Measurements from ENCODE around the gene KTI12.
"Not testable (repeated sequence)": the region's sequence is repeated elsewhere in the genome, so short reads cannot be mapped to it uniquely, and the experiment has no call there.

KTI12 gene

DNA sequence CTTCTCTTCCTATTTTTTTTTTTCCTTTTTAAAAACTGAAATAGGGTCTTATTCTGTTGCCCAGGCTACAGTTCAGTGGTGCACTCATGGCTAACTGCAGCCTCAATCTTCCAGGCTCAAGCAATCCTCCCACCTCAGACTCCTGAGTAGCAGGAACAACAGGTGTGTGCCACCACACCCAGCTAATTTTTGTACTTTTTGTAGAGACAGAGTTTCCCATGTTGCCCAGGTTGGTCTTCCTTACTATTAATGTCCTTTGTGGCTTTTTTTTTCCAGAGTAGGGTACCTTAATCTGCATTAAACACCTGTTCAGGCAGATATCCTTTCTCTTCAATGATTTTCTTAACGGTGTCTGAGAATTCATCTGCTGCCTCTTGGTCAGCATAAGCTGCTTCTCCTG lies 4.3 kb upstream of the KTI12 start:
- no peak for DNase-seq

- no peak for DNase-seq
Observed at GRCh38 chr1:52037402-52037814, 3.8 kb upstream of the KTI12 start.

DNA sequence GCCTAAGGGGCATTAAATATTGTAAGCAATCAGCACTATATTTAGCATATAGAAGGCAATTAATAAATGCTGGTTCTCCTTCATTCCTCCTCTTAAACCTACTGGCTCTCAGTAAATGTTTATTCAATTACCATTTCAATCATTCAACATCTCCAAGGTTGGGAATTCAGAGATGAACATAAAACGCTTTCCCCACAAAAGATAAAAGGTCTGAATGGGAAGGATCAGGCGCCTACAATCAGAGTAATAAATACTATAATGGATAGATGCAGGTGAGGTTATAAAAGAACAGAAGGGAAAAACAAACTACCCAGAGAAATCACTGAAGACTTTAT lies 407 bp upstream of the KTI12 start:
- no peak for DNase-seq

DNA sequence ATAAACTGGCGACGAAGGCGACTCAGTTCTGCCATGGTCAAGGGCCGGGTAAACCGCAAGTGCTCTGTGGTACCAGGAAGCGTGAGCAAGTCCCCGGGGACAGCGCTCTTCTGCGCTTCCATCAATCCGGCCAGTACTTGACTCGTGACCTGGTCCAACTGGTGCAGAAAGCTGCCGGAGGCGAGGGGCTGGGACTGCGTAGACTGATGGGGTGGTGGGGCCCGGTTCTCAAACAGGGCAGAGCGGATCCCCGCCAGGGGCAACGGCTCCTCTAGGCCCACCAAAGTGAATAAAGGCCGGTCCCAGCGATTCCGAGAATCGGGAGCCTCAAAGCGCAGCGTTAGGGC lies 852 bp downstream of the KTI12 start:
- DNase-seq: no peak

DNA sequence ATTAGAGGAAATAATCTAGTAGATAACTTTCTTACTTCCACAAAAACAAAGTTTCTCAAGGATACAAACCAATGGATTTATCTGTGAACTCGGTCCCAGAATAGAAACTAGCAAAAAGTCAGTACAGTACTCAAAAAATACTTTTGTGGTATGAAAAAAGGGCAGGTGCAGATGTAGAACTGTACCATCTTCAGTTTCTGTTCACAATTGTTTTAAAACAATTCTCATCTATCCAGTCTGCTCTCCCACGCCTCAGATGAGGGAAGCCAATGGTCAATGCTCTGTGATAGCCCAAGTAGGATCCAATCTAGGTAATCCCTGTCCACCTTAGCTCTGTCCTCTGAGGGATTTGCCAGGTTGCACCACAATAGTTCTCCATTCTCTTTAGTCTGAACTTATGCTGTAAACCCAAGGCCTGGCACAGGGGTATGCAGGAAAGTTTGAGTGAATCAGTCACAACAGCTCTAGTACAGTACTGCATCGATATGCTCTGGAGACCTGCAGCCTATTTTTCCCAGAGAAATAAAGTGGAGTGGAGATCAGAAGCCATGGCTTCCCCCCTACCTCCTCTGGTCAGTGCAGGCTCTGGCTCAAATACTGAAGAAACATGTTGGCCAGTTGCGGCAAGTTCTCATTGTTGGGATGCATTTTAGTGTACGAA lies 1.4 kb downstream of the KTI12 start:
- no peak for DNase-seq

GRCh38 chr1:52028839-52029238 lies 4.8 kb downstream of the KTI12 start:
- DNase-seq: not testable (repeated sequence)

DNA sequence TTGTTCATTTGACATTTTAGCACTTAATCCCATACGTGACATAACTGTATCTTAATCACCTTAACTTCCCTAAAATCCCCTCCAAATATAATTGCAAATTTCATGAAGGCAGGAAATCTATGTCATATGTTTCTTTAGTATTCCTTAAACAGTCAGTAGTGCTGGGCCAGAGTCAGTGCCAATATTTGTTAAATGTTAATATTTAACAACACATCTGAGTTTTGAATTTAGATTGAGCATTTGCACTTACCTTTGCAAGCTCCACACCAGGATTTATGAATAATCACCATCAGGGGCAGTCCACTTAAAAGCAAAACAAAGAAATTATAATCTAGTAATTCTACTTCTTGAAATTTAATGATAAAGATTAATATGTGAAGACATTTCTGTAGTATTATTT lies 5.3 kb downstream of the KTI12 start:
- no peak for DNase-seq

GRCh38 chr1:52026278-52026677 lies 7.3 kb downstream of the KTI12 start:
- no peak for DNase-seq

DNA sequence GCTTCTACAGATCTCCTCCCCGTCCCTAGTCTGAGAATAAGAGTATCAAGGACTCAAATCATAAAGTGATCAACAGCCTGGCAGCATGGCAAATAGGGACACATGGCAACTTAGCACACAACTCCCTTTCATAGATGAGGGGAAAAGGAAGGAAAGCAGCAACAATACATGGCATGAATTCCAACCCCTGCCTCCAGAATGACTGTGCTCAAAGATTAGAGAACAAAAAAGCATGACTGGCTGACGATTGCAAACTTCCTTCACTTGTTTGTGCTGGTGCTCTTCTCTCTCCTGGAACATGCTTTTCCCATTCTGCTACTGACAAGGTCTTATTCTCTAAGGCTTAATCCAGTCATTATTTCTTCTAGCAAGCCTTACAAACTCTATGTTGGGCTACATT lies 11.5 kb downstream of the KTI12 start:
- no peak for DNase-seq

DNA sequence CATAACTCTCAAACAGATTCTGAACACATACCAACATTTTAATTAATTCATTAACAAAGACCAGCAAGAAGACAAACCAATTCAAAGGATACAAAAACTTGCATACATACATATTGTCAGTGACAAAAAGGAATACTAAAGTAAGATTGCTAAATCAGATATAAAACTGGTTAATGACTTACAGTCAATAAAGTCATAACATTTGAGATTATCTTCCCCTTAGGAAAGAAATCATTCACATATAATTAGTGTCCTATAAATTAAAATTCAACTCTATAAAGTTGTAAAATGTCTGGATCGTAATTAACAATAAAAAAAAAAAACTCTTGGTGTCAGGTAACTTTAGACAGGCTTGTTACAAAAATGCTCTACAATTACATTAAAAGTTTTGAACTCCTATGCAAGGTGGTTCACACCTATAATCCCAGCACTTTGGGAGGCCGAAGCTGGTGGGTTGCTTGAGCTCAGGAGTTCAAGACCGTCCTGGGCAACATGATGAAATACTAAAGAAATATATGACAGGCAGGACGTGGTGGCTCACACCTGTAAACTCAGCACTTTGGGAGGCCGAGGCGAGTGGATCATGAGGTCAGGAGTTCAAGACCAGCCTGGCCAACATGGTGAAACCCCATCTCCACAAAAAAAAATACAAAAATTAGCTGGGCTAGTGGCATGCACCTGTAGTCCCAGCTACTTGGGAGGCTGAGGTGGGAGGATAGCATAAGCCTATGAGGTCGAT lies 25.4 kb downstream of the KTI12 start:
- DNase-seq: no peak

- no peak for DNase-seq
Observed at GRCh38 chr1:52007215-52008002, 26.2 kb downstream of the KTI12 start.

GRCh38 chr1:52006081-52006553 lies 27.5 kb downstream of the KTI12 start:
- not testable (repeated sequence) for DNase-seq

DNA sequence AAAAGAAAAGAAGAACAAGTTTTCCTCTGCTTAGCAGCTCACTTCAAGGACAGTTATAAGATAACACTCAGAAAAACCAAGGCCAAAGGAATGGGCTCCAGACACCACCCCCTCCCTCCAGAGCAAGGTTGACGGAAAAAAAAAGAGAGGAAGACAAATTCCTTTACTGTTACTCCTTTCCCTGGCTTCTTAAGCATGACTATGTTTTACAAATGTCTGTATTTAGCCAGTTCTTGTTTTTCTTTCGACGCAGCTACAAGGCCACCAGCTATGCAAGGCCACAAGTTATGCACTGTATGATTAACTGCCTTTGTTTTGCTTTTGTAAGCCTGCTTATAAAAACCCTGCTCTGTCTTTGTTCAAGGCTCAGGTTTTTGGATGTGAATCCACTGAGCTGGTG lies 28.1 kb downstream of the KTI12 start:
- DNase-seq: not testable (repeated sequence)

- DNase-seq: no peak
Observed at GRCh38 chr1:52003877-52004276, 29.7 kb downstream of the KTI12 start.

- DNase-seq: no peak
Observed at GRCh38 chr1:52002038-52002917, 31.3 kb downstream of the KTI12 start.

GRCh38 chr1:51998701-51999100 lies 34.9 kb downstream of the KTI12 start:
- DNase-seq: no peak

DNA sequence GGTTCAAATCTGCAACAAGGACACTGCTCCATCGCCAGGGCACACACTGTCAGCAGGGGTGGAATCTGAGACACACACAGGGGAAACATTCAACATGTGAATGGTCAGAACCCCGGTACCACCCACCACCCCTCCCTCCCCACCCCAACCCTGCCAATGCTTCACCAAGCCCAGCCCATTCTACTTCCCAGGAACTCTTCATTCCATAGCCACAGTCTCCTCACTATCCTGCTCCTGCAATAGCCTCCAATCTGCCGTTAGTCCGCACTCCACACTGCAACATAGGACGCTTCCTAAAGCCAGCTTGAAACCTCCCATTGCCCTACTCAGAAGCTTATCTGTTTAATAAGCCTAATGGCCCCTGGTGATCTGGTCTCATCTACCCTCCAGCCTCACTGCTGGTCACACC lies 35.6 kb downstream of the KTI12 start:
- no peak for DNase-seq

DNA sequence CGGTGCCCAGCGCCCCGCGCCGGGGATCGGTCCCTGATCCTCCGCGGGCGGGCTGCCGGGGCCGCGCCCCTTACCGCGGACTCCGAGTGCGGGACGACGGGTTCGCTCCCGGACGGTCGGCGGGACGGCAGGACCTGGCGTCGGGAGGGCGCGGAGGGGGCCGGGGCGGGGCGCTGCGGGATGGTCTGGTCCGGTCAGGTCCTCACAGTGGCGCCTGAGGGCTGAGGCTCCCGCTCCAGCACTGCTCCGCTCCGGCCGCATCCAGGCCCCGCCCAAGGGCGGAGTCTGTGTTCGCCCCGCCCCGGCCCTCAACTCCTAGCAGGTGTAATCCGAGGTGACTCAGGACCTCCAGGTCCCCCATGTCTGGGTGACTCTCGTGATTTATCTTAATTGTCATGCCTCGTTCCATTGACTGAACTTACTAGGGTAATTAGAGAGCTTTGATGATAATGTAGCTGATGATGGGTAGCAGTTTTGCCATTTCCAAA lies 43.1 kb downstream of the KTI12 start, which contains the start of gene RAB3B:
TSS of gene RAB3B (minus strand) at position 223 of the 488 bp plus-strand sequence. CDS start 13,583 bp downstream, outside the sequence.
- DNase-seq: peak; percentile 93

GRCh38 chr1:51989582-51990477 lies 43.8 kb downstream of the KTI12 start:
- no peak for DNase-seq

- DNase-seq: no peak
Observed at GRCh38 chr1:51988254-51988653, 45.4 kb downstream of the KTI12 start.

DNA sequence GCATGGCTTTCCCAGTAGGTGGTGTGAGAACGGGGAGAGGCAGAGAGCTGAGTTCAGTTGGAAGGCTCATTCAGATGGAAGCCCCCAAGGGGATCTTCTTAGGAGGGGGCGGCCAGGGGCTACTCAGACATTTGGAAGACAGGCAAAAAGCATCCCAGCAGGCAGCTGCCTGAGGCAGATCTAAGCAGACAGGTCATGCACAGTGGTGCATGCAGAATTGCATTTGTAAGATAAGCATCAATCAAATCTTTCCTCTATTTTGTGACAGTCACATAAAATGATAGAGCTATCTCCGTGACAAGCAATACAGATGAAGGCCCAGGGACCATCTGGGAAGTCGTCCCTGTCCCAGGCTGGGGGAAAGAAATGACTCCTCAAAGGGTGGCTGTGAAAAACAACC lies 46.9 kb downstream of the KTI12 start:
- DNase-seq: no peak

DNA sequence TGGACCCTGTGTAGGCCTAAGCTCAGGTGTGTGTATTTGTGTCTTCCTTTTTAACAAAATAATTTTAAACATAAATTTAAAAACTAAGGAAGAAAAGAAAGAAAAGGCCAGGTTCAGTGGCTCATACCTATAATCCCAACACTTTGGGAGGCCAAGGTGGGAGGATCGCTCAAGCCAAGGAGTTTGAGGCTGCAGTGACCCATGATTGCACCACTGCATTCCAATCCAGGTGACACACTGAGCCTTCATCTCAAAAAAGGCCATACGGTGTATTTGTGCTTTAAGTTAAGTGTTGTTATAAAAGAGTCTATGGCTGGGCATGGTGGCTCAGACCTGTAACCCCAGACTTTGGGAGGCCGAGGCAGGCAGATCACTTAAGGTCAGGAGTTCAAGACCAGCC lies 51.4 kb downstream of the KTI12 start:
- no peak for DNase-seq
